ENCODE results near the gene IL13. TPM values are rescaled to one million over a fixed set of nuclear protein-coding genes. Genes with fewer than 3 reads are reported as not detected.
"Not testable (repeated sequence)": the region's sequence is repeated elsewhere in the genome, so short reads cannot be mapped to it uniquely, and the experiment has no call there.

IL13 gene
- total RNA-seq, 1 donor from 2014 or later: not detected

- H3K4me1 Mint-ChIP-seq (ENCODE audit: low read depth): peaks cover 2% of the 10 kb centered on the region
- H3K4me3 Mint-ChIP-seq (ENCODE audit: unreplicated experiment): no peak overlapping the region
- H3K36me3 Mint-ChIP-seq (ENCODE audit: low read depth): peaks cover 4% of the 10 kb centered on the region
- H3K27me3 Mint-ChIP-seq (ENCODE audit: low read depth): no peaks in the 10 kb centered on the region
- H3K9me3 Mint-ChIP-seq (ENCODE audit: low read depth): peaks cover 3% of the 10 kb centered on the region
- DNase-seq (ENCODE audit: low spot score): no peak
- no peak overlapping the region for H3K27ac Mint-ChIP-seq (ENCODE audit: unreplicated experiment)
- no peak for TF ChIP-seq CTCF (IDR thresholded peaks at IDR 0.05)
Observed at GRCh38 chr5:132687995-132688394, 30.0 kb downstream of the IL13 start.

- H3K4me3 Mint-ChIP-seq (ENCODE audit: unreplicated experiment): no peak overlapping the region
- H3K4me1 Mint-ChIP-seq (ENCODE audit: low read depth): peaks cover 2% of the 10 kb centered on the region
- H3K27me3 Mint-ChIP-seq (ENCODE audit: low read depth): no peaks in the 10 kb centered on the region
- peaks cover 6% of the 10 kb centered on the region for H3K36me3 Mint-ChIP-seq (ENCODE audit: low read depth)
- no peak overlapping the region for H3K27ac Mint-ChIP-seq (ENCODE audit: unreplicated experiment)
- H3K9me3 Mint-ChIP-seq (ENCODE audit: low read depth): peaks cover 3% of the 10 kb centered on the region
- TF ChIP-seq CTCF (IDR thresholded peaks at IDR 0.05): no peak
- DNase-seq (ENCODE audit: low spot score): no peak
Observed at GRCh38 chr5:132688536-132689339, 30.8 kb downstream of the IL13 start.

DNA sequence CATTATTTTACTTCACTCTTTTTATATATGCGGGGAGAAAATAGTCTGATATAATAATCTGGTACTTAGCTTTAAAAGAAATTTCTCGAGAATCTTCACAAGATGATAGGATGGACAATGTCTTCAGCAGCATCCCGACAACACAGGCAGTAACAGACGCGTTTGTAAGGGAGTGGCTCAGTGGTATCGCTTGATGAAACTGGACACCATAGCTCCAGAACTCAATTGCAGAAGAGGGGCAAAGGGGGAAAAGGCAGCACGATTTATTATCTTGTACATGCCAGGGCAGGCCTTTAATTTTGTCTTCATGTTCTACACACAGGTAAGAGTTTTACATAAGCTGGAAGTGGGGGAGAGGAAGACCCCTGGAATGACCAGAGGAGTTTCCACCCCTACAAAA is 31.5 kb downstream of the IL13 start:
- no peak overlapping the region for H3K4me3 Mint-ChIP-seq (ENCODE audit: unreplicated experiment)
- no peaks in the 10 kb centered on the region for H3K27me3 Mint-ChIP-seq (ENCODE audit: low read depth)
- no peak overlapping the region for H3K27ac Mint-ChIP-seq (ENCODE audit: unreplicated experiment)
- peaks cover 2% of the 10 kb centered on the region for H3K4me1 Mint-ChIP-seq (ENCODE audit: low read depth)
- no peak for TF ChIP-seq CTCF (IDR thresholded peaks at IDR 0.05)
- DNase-seq (ENCODE audit: low spot score): no peak
- H3K36me3 Mint-ChIP-seq (ENCODE audit: low read depth): peaks cover 6% of the 10 kb centered on the region
- peaks cover 3% of the 10 kb centered on the region for H3K9me3 Mint-ChIP-seq (ENCODE audit: low read depth)

DNA sequence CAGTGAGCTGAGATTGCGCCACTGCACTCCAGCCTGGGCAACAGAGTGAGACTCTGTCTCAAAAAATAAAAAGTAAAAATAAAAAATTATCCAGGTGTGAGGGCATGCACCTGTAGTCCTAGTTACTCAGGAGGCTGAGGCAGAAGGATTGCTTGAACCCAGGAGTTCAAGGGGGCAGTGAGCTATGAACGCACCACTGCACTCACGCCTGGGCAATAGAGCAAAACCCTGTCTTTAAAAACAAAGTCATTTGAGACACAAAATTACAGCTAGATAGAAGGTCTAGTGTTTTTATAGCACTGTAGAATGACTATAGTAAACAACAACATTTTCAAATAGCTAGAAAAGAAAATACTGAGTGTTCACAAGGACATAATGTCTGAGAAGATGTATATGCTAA is 32.2 kb downstream of the IL13 start:
- H3K4me3 Mint-ChIP-seq (ENCODE audit: unreplicated experiment): no peak overlapping the region
- H3K4me1 Mint-ChIP-seq (ENCODE audit: low read depth): peaks cover 2% of the 10 kb centered on the region
- H3K9me3 Mint-ChIP-seq (ENCODE audit: low read depth): peaks cover 3% of the 10 kb centered on the region

GRCh38 chr5:132691755-132692631 is 34.0 kb downstream of the IL13 start:
- H3K36me3 Mint-ChIP-seq (ENCODE audit: low read depth); H3K27ac Mint-ChIP-seq (ENCODE audit: unreplicated experiment); H3K9me3 Mint-ChIP-seq (ENCODE audit: low read depth); H3K4me1 Mint-ChIP-seq (ENCODE audit: low read depth); DNase-seq (ENCODE audit: low spot score); H3K4me3 Mint-ChIP-seq (ENCODE audit: unreplicated experiment); H3K27me3 Mint-ChIP-seq (ENCODE audit: low read depth): not testable (repeated sequence)

More for the DNA sequence above, 32.2 kb downstream of the IL13 start:
- H3K27me3 Mint-ChIP-seq (ENCODE audit: low read depth): no peaks in the 10 kb centered on the region
- no peak for TF ChIP-seq CTCF (IDR thresholded peaks at IDR 0.05)
- no peak overlapping the region for H3K27ac Mint-ChIP-seq (ENCODE audit: unreplicated experiment)
- no peak for DNase-seq (ENCODE audit: low spot score)
- peaks cover 6% of the 10 kb centered on the region for H3K36me3 Mint-ChIP-seq (ENCODE audit: low read depth)
